NCI-H128 (cell line): ENCODE measurements around the gene FAM237A.

Experiments used
- DNase-seq: peaks from one replicate; lab custom pipeline; 2025; ENCODE audit not compliant: unreplicated experiment; lab: John Stamatoyannopoulos, UW

FAM237A gene

DNA sequence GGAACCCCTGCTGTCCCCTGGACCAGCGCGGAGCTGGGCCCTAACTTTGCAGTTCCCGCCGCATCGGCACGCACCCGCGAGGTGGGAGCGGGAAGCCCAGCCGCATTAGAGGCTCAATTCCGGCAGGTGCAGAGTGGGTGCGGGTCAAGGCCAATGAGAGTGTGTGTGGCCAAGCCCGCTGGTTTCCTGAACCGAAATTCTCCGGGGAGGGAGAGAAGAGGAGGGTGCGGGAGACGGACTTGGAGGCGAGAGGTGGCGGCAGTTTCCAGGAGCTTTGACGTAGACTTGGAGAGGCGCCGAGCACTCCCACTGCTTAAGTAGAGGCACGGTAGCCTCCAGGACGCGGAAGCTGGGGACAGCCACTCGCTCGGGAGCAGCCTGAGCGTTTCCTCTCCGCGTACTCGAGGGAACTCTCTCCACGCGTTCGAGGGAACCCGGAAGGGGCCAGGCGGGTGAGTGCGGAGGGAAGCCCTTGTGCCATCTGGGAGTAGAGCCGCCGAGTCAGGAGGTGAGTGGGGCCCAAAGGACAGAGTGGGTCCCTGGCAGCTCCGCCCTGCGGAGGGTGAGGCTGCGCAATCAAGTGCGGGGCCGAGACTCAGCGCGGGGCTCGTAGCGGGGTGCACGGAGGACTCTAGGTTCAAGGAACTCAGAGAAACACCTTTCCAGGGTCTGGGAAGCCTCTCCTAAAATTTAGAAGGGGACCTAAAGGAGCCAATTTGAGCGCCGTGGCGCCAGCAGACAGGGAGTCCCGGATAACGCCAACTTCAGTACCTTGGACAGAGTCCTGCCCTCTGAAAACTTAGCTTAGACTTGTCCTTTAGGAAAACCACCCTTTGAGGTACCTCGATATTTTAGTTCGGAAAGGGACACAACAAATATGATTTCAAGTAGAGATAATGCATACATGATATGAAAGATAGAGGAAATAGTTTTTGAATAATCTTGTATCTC is at the start of gene FAM237A:
FAM237A (plus strand) TSS at position 413 of the 951 bp plus-strand sequence. CDS start 1,750 bp downstream, outside the sequence.
- DNase-seq, result no peak

DNA sequence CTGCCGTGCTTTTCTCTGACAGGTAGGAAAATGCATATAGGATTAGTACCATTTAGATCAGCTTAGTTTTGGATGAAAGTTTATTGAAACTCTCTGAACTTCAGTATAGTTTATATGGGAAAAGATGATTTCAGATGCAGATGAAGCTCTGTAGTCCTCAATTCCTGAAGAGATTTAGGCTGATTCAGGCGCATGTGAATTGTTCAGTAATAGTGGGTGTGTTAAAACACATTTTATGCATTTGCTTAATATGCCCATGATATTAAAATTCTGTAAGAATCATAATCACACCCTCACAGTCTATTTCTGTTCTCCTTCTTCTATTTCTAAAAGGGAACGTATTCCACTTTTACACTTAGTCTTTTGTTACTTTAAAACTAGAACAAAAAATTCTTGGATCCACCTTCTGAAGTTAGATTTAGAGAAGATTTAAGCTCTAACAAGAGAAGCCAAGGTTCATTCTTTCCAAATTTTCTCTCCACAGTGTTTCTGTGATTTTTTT is 44.5 kb upstream of the FAM237A start:
- no peak for DNase-seq

DNA sequence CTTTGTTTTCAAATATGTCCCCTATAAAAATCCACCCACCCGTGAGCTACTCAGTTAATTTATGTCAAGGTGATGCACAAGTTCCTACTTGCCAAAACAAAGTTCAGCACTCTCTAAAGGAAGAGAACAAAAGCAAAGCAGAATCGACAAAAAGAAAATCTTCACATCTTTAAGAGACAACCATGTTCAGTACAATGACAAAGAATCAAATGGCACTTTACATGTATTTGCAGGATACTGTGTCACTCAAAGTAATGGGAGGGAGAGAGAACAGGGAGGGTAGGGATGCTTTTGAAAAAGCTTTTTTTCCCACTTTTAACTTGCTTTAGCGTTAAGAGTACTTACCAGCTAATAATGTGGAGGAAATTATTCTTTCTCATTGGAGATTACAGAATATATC is 39.0 kb upstream of the FAM237A start:
- no peak for DNase-seq

DNA sequence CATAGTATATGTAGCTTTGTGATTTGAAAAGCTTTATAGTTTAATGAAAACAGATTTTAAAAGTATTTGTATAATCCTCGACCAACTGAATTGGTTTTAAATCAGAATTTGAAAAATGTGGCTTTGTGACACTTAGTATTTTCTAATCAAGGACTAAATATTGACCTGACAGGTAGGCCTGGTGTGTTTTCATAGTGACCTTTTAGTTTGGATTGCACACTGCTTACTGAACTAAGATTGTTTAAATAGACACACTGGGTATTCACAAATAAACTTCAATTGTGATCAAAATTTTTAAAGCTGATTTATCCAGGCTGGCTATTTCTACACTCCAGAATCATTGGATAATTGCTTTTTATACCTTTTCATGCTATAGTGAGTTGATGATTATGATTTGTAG is 31.8 kb upstream of the FAM237A start:
- DNase-seq, result no peak

DNA sequence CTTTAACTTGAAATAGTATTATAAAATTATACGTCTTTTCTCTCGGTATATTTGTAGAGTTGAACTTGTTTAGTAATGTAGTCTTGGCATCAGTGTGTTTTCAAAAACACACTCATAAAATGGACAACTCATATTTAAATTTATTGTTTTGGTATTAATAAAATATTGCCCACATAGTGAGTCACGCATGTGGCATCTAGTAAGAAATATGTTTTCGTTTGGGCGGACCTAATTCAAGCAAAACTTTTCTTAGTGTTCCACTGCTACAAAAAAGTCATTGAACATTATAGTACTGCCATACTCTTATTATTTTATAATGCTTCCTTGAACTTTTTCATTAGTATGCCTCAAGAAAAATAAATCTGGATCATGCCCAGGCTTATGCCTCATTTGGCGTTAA is 31.1 kb upstream of the FAM237A start:
- DNase-seq, result no peak

DNA sequence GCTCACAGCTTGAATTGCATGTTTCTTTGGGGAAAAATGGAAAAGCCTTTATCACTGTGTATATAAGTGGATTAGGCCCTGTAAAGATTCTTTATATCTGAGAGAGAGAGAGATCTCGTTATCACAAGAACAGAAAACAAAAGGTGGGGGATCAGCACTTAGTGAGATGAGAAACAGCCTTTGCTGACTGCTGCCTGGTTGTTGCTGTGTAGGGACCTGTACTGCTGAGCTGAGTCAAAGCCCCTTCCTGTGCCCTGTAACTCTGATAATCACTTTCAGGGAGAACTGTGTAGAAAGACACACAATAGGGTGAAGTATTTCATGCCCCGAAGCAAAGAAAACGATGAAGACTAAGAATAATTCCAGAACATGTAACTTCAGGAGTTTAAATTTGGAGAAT is 30.6 kb upstream of the FAM237A start:
- no peak for DNase-seq

DNA sequence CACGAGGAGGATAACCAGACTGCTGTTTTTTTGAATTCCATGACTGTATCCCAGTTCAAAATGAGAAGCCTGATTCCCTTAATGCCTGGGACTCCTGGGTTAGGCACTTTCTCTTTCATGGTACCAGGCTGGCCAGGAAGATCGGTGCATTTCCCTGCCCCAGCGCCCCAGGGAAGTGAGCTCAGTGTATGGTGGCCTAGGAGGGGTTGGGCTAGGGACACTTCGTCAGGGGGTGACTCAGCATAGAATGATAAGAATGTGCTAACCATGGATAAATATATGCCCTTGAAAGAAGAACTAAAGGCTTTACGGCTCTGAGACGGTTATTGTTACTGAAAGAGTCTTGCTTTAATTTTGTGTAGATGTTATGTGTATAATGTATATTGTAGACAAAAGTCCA is 27.5 kb upstream of the FAM237A start:
- DNase-seq, result no peak

DNA sequence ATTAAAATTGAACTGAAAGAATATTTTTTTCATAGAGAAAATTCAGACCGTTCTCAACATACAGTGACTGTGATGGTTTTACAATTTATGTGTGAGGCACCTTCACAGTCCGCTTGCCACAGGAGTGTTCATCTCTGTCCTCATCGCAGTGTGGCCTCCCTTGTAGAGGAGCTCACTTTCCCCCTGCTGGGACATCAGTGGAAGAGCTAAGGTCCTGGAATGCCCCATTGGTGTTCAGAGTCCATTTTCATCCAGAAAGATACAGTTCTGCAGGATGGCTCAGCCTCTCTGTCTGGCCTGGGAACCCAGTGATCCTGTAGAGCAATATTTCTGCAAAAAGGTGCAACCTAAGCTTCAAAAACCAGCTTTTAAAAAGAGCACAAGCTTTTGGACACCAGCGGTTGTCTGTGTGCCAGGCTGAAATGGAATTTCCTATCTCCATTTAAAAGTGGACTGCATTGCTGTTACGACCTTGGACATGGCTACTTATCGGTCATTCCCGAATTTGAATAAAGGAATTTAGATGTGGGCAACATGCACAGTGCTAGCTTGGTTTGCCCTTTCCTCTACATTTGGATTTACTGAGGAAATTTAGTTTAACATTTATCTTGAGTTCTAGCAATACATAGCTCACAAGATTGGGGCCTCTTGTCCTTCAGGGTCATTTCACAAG is 26.7 kb upstream of the FAM237A start:
- no peak for DNase-seq

DNA sequence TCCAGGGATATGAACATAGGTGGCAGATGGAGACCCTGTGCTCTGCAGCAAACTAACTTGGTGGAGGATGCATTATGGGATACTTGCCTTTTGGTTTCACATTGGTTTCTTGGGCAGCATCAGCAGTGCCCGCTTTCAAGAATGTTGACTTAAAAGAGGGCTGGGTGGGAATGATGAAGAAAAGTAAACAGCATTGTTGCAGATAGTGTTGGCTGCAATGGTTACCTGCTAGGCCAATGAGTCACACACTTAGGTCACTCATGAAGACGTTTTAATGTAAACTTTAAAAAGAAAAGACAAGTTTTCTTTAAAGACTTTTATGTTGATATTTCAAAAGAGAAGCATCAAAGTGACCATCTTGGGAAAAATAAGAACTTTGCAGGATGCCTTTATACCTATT is 26.1 kb upstream of the FAM237A start:
- DNase-seq, result no peak

DNA sequence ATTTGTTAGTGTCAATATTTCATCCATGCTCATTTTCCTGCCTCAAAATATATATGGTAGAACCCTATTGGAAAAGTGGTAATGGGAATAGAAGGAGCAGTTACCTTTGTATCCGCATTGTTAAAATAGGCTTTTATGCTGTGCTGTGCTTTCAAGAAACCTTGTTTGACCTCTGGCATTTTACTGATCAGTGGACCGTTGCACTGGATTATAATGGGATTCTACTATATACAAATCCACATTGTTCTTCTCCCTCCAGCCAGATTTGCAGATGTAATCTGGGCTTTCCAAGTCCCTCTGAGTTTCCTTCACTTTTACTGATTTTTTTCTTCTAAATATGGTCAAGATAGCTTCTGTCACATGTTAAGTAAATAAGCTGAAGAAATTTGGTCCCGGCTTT is 23.3 kb upstream of the FAM237A start:
- DNase-seq, result no peak

DNA sequence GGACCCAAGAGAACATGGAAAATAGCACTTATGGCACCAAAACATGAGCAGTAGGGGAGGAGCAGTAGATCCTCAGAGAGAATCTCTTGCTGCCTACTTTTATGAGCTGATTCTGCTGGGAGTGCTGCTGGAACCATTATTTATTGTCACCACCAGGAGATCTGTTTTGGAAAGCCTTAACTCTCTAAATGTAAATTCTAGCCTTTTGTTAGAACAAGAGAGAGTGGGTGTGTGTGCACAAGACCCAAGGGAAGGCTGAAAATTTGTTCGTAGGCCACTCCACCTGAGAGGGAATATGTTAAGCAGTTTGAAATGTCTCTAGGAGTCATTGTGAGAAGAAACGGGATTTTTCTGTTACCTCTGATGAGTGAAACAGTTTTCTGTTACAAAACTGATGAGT is 16.2 kb upstream of the FAM237A start:
- DNase-seq, result no peak

DNA sequence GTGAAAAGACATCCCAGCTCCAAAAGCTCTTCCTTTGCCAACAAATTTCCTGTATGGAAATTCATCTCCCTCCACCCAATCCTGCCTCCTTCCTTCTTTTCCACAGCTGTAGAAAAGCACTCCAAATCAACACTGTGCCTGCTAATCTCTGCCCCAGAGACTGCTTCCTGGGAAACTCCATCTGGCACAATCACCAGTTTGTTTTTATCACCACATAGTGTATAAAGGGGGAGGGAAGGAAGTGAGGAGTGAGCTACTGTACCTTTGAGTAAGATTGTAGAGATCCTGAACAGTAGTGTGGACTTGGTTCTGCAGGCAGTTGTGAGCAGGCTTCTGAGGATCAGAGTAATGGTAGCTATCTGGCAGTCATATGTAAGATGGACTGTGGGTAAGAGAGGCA is 14.7 kb upstream of the FAM237A start:
- DNase-seq, result no peak

DNA sequence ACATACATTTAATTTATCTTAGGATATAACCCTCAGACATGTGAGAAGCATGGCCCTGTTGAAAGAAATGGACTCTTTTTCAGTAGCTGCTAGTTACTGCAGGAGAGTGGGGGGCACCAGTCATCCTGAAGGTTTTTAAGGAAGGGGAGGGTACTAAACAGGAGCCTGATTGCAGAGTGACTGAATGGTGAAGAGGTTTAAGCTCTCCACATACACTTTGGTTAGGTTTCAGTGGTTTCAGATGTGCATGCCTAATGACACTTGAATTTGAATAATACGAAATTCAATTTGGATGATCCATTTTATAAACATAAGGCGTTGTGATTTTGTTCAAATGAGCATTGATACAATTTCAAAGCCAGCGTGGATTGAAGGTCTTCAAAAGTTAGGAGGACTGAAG is 10.9 kb upstream of the FAM237A start:
- DNase-seq, result no peak

DNA sequence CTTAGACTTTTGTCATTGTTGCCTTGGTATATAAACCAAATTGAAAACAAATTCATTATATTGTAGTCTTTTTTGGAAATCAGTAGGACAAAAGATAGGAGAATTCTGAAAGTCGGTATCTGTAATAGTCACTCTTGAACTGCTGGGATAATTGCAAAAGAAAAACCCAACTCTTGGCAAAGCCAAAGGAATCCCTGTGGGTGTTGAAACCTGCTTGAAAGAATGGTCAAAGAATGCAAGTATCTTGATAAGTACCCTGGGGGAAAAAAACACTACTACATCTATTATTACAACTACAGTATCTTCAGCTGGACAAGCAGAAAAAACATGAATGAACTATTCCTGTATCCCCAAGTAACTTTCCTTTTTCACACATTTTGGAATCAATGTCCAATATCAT is 7.3 kb upstream of the FAM237A start:
- DNase-seq, result no peak

DNA sequence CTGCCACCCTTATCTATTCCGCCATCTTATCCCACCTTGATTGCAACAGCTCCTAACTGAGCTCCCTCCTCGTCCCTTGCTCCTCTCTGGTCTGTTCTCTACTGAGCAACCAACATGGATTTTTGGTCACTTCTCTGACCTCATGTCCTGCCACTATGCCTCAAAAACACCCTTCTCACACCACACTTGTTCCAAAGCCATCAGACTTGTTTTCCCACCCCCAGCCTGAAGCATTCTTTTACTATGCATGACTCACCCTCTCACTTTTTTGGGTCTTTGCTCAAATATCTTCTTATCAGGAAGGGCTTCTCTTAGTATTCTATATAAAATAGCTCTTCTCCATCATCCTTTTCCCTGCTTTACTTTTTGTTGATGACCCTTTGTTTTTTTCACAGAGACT is 2.7 kb upstream of the FAM237A start:
- no peak for DNase-seq

DNA sequence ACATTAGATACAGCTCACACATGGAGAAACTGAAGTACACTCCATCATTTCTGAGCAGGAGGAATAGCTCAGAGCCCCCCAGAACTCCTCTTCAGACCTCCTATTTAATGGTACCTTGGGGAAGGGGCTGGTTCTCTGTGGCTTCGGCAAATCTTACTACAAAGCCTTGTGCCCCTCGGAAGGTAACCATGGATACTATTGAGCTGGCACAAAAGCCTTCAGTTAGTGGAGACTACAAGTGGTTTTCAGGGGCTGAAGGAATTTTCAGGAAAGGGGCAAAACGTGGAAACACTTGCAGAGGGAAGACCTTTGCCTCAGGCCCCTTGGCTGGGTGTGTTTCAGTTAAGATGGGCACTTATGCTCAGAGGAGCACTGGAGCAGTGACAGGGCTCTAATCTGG is 1.1 kb upstream of the FAM237A start:
- DNase-seq, result no peak

DNA sequence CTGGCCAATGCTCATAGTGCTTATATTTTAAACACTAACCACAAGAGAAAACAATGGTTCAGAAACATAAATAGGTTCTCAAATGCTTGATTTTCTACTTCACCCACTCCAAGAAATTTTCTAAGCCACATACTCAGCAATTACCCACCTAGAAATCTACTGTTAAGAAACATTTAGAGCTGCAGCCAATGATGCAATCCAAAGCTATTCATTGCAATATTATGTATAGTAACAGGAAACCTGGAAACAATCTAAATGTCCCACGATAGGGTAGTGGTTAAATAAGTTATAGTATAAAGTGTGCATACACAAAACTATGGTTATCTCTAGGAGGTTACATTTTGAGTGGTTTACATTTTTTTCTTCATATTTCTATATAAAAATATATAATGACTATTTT is 5.7 kb downstream of the FAM237A start:
- no peak for DNase-seq

DNA sequence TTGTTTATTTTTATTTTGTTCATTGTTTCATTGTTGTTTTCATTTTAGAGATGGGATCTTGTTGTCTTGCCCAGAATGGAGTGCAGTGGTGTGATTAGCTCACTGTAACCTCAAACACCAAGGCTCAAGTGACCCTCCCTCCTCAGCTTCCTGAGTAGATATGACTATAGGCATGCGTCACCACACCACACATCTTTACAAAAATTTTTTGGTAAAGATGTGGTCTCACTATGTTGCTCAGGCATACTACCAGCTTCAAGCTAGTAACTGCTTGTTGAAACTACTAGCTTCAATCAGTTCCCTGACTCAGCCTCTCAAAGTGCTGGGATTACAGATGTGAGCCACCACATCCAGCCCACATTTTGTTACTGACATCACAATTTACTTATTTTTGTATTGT is 14.8 kb downstream of the FAM237A start:
- DNase-seq, result no peak

DNA sequence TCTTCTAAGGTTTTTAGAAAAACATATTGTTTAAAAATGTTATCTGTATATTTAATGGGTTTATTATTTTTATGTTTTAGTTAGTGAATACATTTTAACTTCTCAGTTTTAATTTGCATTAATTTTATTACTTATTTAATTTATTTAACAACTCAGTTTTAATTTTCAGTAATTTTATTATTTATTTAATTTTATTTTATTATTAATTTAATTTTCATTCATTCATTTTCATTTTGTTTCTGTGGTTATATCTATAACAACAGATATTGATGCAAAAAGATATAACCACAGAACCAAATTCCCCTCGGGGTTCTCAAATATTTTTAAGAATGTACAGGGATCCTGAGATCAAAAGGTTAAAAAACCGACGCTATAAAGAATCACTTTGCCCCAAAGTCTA is 23.0 kb downstream of the FAM237A start:
- no peak for DNase-seq

DNA sequence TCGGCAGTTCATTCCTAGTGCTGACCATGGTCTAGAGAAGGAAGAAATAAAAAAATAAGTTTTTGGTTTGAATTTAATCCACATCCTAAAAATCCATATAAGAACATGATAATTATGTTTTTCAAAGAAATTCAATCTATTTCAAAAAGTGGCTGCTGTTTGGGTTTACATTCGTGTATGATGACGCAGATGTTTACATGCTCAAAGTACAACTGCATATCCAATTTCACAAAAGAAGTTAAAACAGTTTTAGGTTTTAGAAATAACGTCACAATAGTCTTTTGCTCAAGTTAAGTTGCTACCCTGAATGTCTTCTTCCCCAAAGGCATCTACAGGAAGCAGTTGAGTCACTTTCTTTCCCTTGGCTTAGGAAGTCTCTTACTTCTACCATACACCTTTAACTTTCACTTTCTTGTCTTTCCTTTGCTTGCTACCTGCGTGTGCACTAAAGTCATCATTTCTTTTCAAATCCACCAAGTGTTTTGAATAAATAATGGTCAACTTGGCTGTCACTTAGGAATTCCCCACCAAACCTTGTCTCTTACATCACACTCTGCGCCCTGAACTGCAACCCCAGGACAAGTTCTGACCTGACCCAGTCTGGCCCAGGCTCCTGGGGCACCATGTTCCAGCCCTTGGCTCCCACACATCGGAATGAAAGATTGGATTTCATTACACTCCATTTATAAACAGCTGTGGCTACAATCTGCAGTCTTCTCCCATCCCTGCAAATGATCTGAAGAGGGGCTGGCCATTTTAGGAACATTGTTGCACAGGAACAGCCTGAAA is 28.4 kb downstream of the FAM237A start:
- no peak for DNase-seq

DNA sequence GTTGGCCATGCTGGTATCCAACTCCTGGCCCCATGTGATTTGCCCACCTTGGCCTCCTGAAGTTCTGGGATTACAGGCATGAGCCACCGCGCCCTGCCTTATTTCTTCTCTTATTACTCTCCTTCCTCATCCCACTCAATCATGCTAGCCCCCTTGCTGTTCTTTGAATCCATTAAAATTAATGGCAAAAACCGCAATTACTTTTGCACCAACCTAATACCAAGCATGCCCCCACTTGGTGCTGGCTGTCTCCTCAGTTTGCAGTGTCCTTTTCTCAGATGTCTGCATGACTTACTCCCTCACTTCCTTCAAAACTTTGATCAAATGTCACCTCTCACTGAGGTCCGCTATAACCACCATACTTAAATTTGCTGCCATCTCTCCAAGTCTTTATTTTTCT is 41.3 kb downstream of the FAM237A start:
- DNase-seq, result no peak
